Psoas muscle (tissue), 8 donors: Measurements from ENCODE around the gene C1S. TPM values are rescaled to one million over a fixed set of nuclear protein-coding genes. Genes with fewer than 3 reads are reported as not detected.
A peak's percentile ranks its signal among the peaks of the same experiment; 100 is the strongest.

ENCODE experiments used
- ATAC-seq, 4 donors: fragments of 200-7000 bp; cut with Tn5 transposase; one replicate each; pipeline ENCODE4 v1.9.1; 2020; ENCODE audit warnings: moderate library complexity in 3 of 4, mild to moderate bottlenecking in 2 of 4
- DNase-seq, 2 donors: peaks; one replicate each; pipeline ENCODE4 v3.0.0-alpha.2; 2020
- H3K27ac ChIP-seq: fragments of 200-600 bp; one replicate; pipeline ENCODE4 v1.8.0; 2022
- H3K27me3 ChIP-seq, 3 donors: fragments of 200-600 bp in 1 of 3; one replicate each; pipeline versions ENCODE4 v1.6.1 to v1.8.0; 2013 to 2022; ENCODE audit warnings: low read length in 2 of 3, mild to moderate bottlenecking in 2 of 3, moderate library complexity in 1 of 3; ENCODE audit not compliant: insufficient read depth in 3 of 3
- H3K36me3 ChIP-seq, 2 donors: fragments of 200-600 bp in 1 of 2; one replicate each; pipeline versions ENCODE4 v1.6.1 to v1.8.0; 2013 to 2022; ENCODE audit warnings: low read depth in 1 of 2, mild to moderate bottlenecking in 1 of 2, moderate library complexity in 1 of 2; ENCODE audit not compliant: insufficient read depth in 1 of 2
- H3K4me1 ChIP-seq: fragments of 200-600 bp; one replicate; pipeline ENCODE4 v1.8.0; 2022
- H3K4me3 ChIP-seq: fragments of 200-600 bp; one replicate; pipeline ENCODE4 v1.8.0; 2022; ENCODE audit warnings: mild to moderate bottlenecking
- H3K9me3 ChIP-seq: fragments of 200-600 bp; one replicate; pipeline ENCODE4 v1.8.0; 2022
- WGBS, 3 donors: extraction: QIAGEN DNeasy Blood & Tissue Kit; methylation state at CpG; one replicate each; pipeline versions ENCODE4 v1.1.6 to v1.1.7; 2013; 5-methylcytosine and 5-hydroxymethylcytosine counted together
- intact Hi-C, 2 donors: fragments of 100-400 bp; cut with DNase I; formaldehyde crosslinking; loops; one replicate each; pipeline versions ENCODE4 v1.11.0 to v1.14.2; 2022
- polyA plus RNA-seq, 3 donors: library from polyadenylated mRNA; stranded (reverse); fragments of 200-250 nt; gene quantifications; one replicate each; pipeline ENCODE4 v1.2.3, GENCODE V29; 2013
- total RNA-seq, 4 donors: library from RNA; stranded (reverse); fragmentation: NEBNext Ultra II Directional in 2 of 4; extraction: Animal tissue kit (Norgen Biotek cat#: 25700) in 2 of 4; gene quantifications; one replicate each; pipeline versions ENCODE4 v1.2.1 to v1.2.4, GENCODE V29; 2021 to 2023
- TF ChIP-seq, protein P1 (sequence below): fragments of 200-600 bp; IDR thresholded peaks from one replicate; pipeline ENCODE4 v1.8.0; 2022; ENCODE audit warnings: antibody characterized with exemption
- donor health status: healthy with polysubstance abuse.
- donor health status: DM: no; HTN: no; CAD: no; lungs with moderate emphysema.
- donor health status: Bipolar disorder and iron deficiency.
- donor health status: healthy.
- donor health status: DM: yes; HTN: yes; CAD: no.
- donor health status: DM: no; HTN: no; CAD: no.
- donor health status: DM: no; HTN: no; CAD: no.
- donor health status: DM: yes; HTN: yes; CAD: no.

The C1S gene
- total and polyA plus RNA-seq, 7 donors: 35.9 to 98.5 (median 49.0) TPM

DNA sequence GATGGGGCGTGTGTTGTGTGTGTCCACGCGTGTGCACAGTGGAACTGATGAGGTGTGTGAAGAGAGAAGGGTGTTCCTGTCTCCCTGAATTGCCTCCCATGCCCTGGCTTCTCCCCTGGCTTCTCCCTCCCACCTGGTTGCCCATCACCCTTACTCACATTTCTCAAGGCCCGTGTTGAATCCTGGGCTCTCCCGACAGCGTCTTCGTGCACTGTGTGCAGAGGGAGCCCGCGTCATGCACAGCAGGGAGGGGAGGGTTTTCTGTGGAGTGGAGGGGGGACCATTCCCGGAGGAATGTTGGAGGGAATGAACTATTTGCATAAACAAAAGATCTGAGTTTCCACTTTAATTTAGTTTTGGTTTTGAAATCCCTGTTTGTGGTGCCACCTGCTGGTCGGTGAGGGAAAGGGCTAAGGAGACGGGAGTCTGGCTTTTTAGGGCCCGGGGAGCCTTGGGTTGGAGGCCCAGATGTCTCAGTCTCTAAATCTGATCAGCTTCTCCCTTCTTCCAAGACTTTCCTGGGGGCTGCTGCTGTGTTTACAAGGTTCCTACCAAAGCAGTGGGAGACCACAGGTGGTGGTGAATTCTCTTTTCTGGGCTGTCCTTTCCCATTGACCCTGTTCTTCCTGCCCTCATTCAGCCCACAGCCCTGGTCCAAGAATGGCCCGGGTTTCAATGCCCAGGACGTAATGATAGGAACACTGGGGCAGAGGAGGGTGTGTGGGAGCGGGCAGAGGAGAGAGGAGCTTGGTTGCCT lies 31.9 kb downstream of the C1S start, which contains the start of gene C1R:
C1R (minus strand) TSS at position 217 of the 757 bp plus-strand sequence; CDS start at position 160, 57 bp downstream.
- peak within 1 kb of the TSS; percentile 65 for H3K4me3 ChIP-seq
- peaks cover 11% of the 10 kb centered on the region for H3K4me1 ChIP-seq
- H3K27ac ChIP-seq: peak within 1 kb of the TSS; percentile 58
- WGBS, 3 donors: 7 to 14% (median 10%) methylated on average over 16 of the region's 16 CpGs
- intact Hi-C loops: loop anchor here (1.0 to 5.0 kb wide), 3 partner anchors 32 to 145 kb away; partner anchors contain the start of gene C1S (in 2 of the 2)
- TF ChIP-seq, protein P1, sequence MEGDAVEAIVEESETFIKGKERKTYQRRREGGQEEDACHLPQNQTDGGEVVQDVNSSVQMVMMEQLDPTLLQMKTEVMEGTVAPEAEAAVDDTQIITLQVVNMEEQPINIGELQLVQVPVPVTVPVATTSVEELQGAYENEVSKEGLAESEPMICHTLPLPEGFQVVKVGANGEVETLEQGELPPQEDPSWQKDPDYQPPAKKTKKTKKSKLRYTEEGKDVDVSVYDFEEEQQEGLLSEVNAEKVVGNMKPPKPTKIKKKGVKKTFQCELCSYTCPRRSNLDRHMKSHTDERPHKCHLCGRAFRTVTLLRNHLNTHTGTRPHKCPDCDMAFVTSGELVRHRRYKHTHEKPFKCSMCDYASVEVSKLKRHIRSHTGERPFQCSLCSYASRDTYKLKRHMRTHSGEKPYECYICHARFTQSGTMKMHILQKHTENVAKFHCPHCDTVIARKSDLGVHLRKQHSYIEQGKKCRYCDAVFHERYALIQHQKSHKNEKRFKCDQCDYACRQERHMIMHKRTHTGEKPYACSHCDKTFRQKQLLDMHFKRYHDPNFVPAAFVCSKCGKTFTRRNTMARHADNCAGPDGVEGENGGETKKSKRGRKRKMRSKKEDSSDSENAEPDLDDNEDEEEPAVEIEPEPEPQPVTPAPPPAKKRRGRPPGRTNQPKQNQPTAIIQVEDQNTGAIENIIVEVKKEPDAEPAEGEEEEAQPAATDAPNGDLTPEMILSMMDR: peak; percentile 91
- DNase-seq (peak; percentile 80 to 89), ATAC-seq (peak; percentile 57 to 73 (median 63))
- peaks cover 0 to 22% of the 10 kb centered on the region in 2 donors for H3K36me3 ChIP-seq
- H3K27me3 ChIP-seq: no peaks in the 10 kb centered on the region
- H3K9me3 ChIP-seq: no peaks in the 10 kb centered on the region

- Histone ChIP-seq H3K27ac (peak overlapping the region; percentile 58), H3K27me3 (no peaks in the 10 kb centered on the region), H3K4me1 (peaks cover 15% of the 10 kb centered on the region), H3K36me3 (peaks cover 0 to 19% of the 10 kb centered on the region in 2 donors), H3K4me3 (no peak overlapping the region), H3K9me3 (no peaks in the 10 kb centered on the region)
- ATAC-seq (peak in 2 of 4 donors; percentile 1 to 3), DNase-seq (peak in 1 of 2 donors; percentile 56)
- intact Hi-C loops: loop anchor here (1.0 to 5.0 kb wide), 3 partner anchors 32 to 146 kb away; partner anchors contain the start of gene C1S (in 2 of the 2)
- WGBS, 3 donors: 78 to 84% (median 79%) methylated on average over 8 of the region's 8 CpGs
- TF ChIP-seq, protein P1: no peak
Observed at GRCh38 chr12:7092986-7093460, 32.5 kb downstream of the C1S start.

DNA sequence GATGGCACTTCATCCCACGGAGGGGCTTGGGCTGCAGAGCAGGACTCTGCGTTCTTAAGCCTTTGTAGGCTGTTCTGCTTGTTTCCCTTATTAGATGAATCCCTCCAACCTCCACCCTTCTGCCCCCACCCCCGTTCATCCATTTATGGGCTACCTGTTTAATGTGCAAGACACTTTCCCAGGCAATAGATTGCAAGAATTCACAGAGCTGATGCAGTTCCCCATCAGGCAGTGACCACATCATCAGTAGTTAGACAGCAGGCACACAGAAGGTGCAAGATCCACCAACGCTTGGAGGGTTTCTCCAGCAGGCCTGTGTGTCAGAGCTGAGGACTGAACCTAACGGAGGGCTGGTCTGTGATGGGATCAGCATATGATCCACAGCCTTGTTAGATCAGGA lies 33.0 kb downstream of the C1S start:
- TF ChIP-seq, protein P1: no peak
- no peaks in the 10 kb centered on the region for H3K9me3 ChIP-seq
- ATAC-seq (no peak), DNase-seq (no peak)
- peaks cover 15% of the 10 kb centered on the region for H3K4me1 ChIP-seq
- H3K27ac ChIP-seq: no peak overlapping the region
- intact Hi-C loops: loop anchor here (2.0 to 5.0 kb wide), 2 partner anchors 33 to 146 kb away; partner anchors contain the start of gene C1S (in 1 of the 2)
- 72 to 80% (median 75%) methylated on average over 5 of the region's 5 CpGs for WGBS, 3 donors
- no peak overlapping the region for H3K4me3 ChIP-seq
- H3K36me3 ChIP-seq: peaks cover 0 to 23% of the 10 kb centered on the region in 2 donors
- no peaks in the 10 kb centered on the region for H3K27me3 ChIP-seq

- WGBS, 3 donors: 72 to 83% (median 74%) methylated on average over 10 of the region's 10 CpGs
- no peaks in the 10 kb centered on the region for H3K9me3 ChIP-seq
Observed at GRCh38 chr12:7093892-7094291, 33.4 kb downstream of the C1S start.

More at GRCh38 chr12:7093892-7094291, 33.4 kb downstream of the C1S start:
- H3K4me3 ChIP-seq: no peak overlapping the region
- intact Hi-C loops: loop anchor here (2.0 to 5.0 kb wide), 2 partner anchors 33 to 147 kb away; partner anchors contain the start of gene C1S (in 1 of the 2)
- H3K27ac ChIP-seq: no peak overlapping the region
- no peak for ATAC-seq
- TF ChIP-seq, protein P1: no peak
- H3K36me3 ChIP-seq: peaks cover 0 to 23% of the 10 kb centered on the region in 2 donors
- peaks cover 15% of the 10 kb centered on the region for H3K4me1 ChIP-seq
- no peaks in the 10 kb centered on the region for H3K27me3 ChIP-seq
- DNase-seq: peak in 1 of 2 donors; percentile 57
